K562 (cell line): Measurements from ENCODE around the gene ST3GAL3. TPM values are rescaled to one million over a fixed set of nuclear protein-coding genes. Genes with fewer than 3 reads are reported as not detected.

Source experiments
- ATAC-seq: fragments of 200-7000 bp; cut with Tn5 transposase; 3 replicates; pipeline ENCODE4 v1.9.1; 2020; ENCODE audit warnings: moderate library complexity
- BruUV-seq: library from RNA; stranded (reverse); fragments of 400-500 nt; replicated peaks from 2 replicates; lab custom pipeline; 2021; lab: Mats Ljungman, UMichigan
- CTCF ChIA-PET: fragments of 300-600 bp; formaldehyde crosslinking; extraction: SDS; loops from one replicate; lab custom pipeline; 2021; ENCODE audit warnings: low intra/inter-chr PET ratio; lab: Yijun Ruan, JAX
- POLR2A ChIA-PET: fragments of 300-600, 350-650 bp; sonication (Branson Sonifier 250); formaldehyde crosslinking; extraction: SDS; loops from one replicate; lab custom pipeline; 2021; ENCODE audit warnings: antibody characterized with exemption, inconsistent platforms; lab: Yijun Ruan, JAX
- DNase-seq, 4 experiments: peaks; one replicate each; pipeline versions ENCODE4 v3.0.0 to v3.0.0-alpha.2; 2011 to 2018; ENCODE audit warnings: low spot score in 3 of 4, mixed read lengths in 3 of 4; ENCODE audit errors: extremely low read depth in 1 of 4
- FAIRE-seq: peaks from 2 replicates; lab custom pipeline; 2011; peaks lifted over from hg19 to GRCh38; lab: Jason Lieb, UNC
- H2AFZ ChIP-seq: 2 replicates; pipeline ENCODE4 v1.6.0; 2011; ENCODE audit warnings: low read depth, low read length, control low read depth, inconsistent platforms
- H3K27ac ChIP-seq: fragments of 200-600 bp; 3 replicates; pipeline ENCODE4 v1.8.0; 2011; ENCODE audit warnings: low read depth, mild to moderate bottlenecking, control low read depth, inconsistent platforms, low read length, moderate library complexity, mixed read lengths; ENCODE audit errors: extremely low read depth
- H3K27me3 ChIP-seq, 2 experiments: fragments of 300-600 bp in 1 of 2; 2 replicates in 1 of 2; 3 replicates in 1 of 2; pipeline versions ENCODE4 v1.6.0 to v1.8.0; 2011; ENCODE audit warnings: inconsistent platforms in 2 of 2, low read length in 2 of 2, mild to moderate bottlenecking in 1 of 2, mixed read lengths in 1 of 2, moderate library complexity in 1 of 2; ENCODE audit not compliant: control insufficient read depth in 2 of 2, insufficient read depth in 2 of 2
- H3K36me3 ChIP-seq: fragments of 300-600 bp; 3 replicates; pipeline ENCODE4 v1.8.0; 2011; ENCODE audit warnings: mild to moderate bottlenecking, low read length, inconsistent platforms; ENCODE audit not compliant: control insufficient read depth, insufficient read depth
- H3K4me1 ChIP-seq, 2 experiments: fragments of 200-600 bp in 1 of 2; replicated peaks in 1 of 2; 2 replicates in 1 of 2; 3 replicates in 1 of 2; pipeline versions ENCODE4 v1.5.1 to v1.8.0; 2011; ENCODE audit warnings: inconsistent platforms in 2 of 2, low read length in 2 of 2, mild to moderate bottlenecking in 1 of 2, mixed read lengths in 1 of 2, moderate library complexity in 1 of 2; ENCODE audit not compliant: control insufficient read depth in 2 of 2, insufficient read depth in 2 of 2
- H3K4me2 ChIP-seq: 2 replicates; pipeline ENCODE4 v1.6.1; 2011; ENCODE audit warnings: low read length, control low read depth, inconsistent platforms, mixed read lengths; ENCODE audit not compliant: insufficient read depth
- H3K4me3 ChIP-seq: fragments of 200-600 bp; sonication (generic), shearing (Covaris generic); 2 replicates; pipeline ENCODE4 v1.5.1; 2016; ENCODE audit warnings: control low read depth, inconsistent platforms
- H3K79me2 ChIP-seq: fragments of 200-600 bp; 3 replicates; pipeline ENCODE4 v1.8.0; 2011; ENCODE audit warnings: low read length, inconsistent platforms; ENCODE audit not compliant: control insufficient read depth, insufficient read depth
- H3K9ac ChIP-seq, 2 experiments: 2 replicates each; pipeline versions ENCODE4 v1.6.0 to v1.6.1; 2011; ENCODE audit warnings: low read depth in 2 of 2, low read length in 2 of 2, control low read depth in 1 of 2, inconsistent platforms in 1 of 2, mild to moderate bottlenecking in 1 of 2, mixed read lengths in 1 of 2; ENCODE audit not compliant: insufficient read depth in 1 of 2
- H3K9me1 ChIP-seq: one replicate; pipeline ENCODE4 v1.6.0; 2011; ENCODE audit warnings: inconsistent platforms, mild to moderate bottlenecking, low read length, moderate library complexity; ENCODE audit not compliant: control insufficient read depth, insufficient read depth
- H3K9me3 ChIP-seq: replicated peaks from 2 replicates; pipeline ENCODE4 v1.5.1; 2011; ENCODE audit warnings: low read depth, low read length, inconsistent platforms; ENCODE audit not compliant: control insufficient read depth, insufficient read depth
- H4K20me1 ChIP-seq: replicated peaks from 2 replicates; pipeline ENCODE4 v1.6.1; 2011; ENCODE audit warnings: low read length, inconsistent platforms, mixed read lengths; ENCODE audit not compliant: control insufficient read depth, insufficient read depth
- ELF1 ChIP-seq: fragments of 200-800 bp; sonication (Bioruptor generic); IDR thresholded peaks from 2 replicates; pipeline ENCODE4 v1.6.1; 2016; ENCODE audit warnings: missing genetic modification characterization, missing compliant biosample characterization
- ESRRA ChIP-seq: fragments of 450-650 bp; IDR thresholded peaks from 2 replicates; pipeline ENCODE4 v1.6.1; 2014; ENCODE audit warnings: low read depth, mild to moderate bottlenecking, moderate library complexity, borderline replicate concordance
- FOXK1 ChIP-seq: sonication (generic); formaldehyde crosslinking; IDR thresholded peaks from 2 replicates; pipeline ENCODE4 v1.8.0; 2022; ENCODE audit warnings: missing genetic modification reagents, mild to moderate bottlenecking, borderline replicate concordance
- HDAC6 ChIP-seq: IDR thresholded peaks from 2 replicates; pipeline ENCODE4 v1.6.1; 2012; ENCODE audit warnings: low read depth, mild to moderate bottlenecking, control low read depth, inconsistent platforms, low read length, moderate library complexity
- HNRNPL ChIP-seq: fragments of 200-400 bp; formaldehyde crosslinking; IDR thresholded peaks from 2 replicates; pipeline ENCODE4 v1.6.1; 2017; ENCODE audit warnings: low read depth, mild to moderate bottlenecking, low read length
- KLF10 ChIP-seq: fragments of 250-450 bp; sonication (Bioruptor Pico); IDR thresholded peaks from 2 replicates; pipeline ENCODE4 v1.6.1; 2021; ENCODE audit warnings: matching md5 sums
- NCOA6 ChIP-seq: fragments of 450-650 bp; IDR thresholded peaks from 2 replicates; pipeline ENCODE4 v1.6.1; 2017; ENCODE audit warnings: mild to moderate bottlenecking
- NFIX ChIP-seq: fragments of 250-450 bp; sonication (Bioruptor Pico); IDR thresholded peaks from 2 replicates; pipeline ENCODE4 v1.4.0; 2020; ENCODE audit warnings: low read depth, mild to moderate bottlenecking, moderate library complexity
- SNRNP70 ChIP-seq: fragments of 200-400 bp; formaldehyde crosslinking; optimal IDR thresholded peaks from 2 replicates; pipeline ENCODE3; 2017; ENCODE audit warnings: low read depth, low read length
- SRSF3 ChIP-seq: fragments of 200-400 bp; formaldehyde crosslinking; IDR thresholded peaks from 2 replicates; pipeline ENCODE4 v1.6.1; 2016; ENCODE audit warnings: mild to moderate bottlenecking, low read length, moderate library complexity; ENCODE audit not compliant: insufficient read depth
- TAF15 ChIP-seq: fragments of 200-400 bp; formaldehyde crosslinking; IDR thresholded peaks from 2 replicates; pipeline ENCODE4 v1.6.1; 2017; ENCODE audit warnings: mild to moderate bottlenecking, low read depth, low read length, moderate library complexity
- ZNF140 ChIP-seq: fragments of 250-450 bp; sonication (Bioruptor Pico); IDR thresholded peaks from 2 replicates; pipeline ENCODE4 v1.8.0; 2021; ENCODE audit warnings: moderate library complexity, mild to moderate bottlenecking, inconsistent platforms
- ZNF444 ChIP-seq: fragments of 250-450 bp; sonication (Bioruptor Pico); IDR thresholded peaks from 2 replicates; pipeline ENCODE4 v1.4.0; 2020; ENCODE audit warnings: mild to moderate bottlenecking, moderate library complexity
- ZNF507 ChIP-seq: conservative IDR thresholded peaks from 2 replicates; pipeline ENCODE4 v1.6.1; 2017; ENCODE audit warnings: missing genetic modification characterization, missing compliant biosample characterization
- ZNF766 ChIP-seq: fragments of 200-800 bp; sonication (Bioruptor generic); conservative IDR thresholded peaks from 2 replicates; pipeline ENCODE4 v1.6.1; 2016; ENCODE audit warnings: missing genetic modification characterization, missing compliant biosample characterization
- ZNF780A ChIP-seq: fragments of 250-450 bp; sonication (Bioruptor Pico); IDR thresholded peaks from 2 replicates; pipeline ENCODE4 v1.5.0; 2021; ENCODE audit warnings: mild to moderate bottlenecking
- WGBS: fragments of 100-300 bp; shearing (Covaris generic); methylation state at CpG from one replicate; pipeline ENCODE4 v1.1.6; 2016; ENCODE audit warnings: low coverage, mixed read lengths; ENCODE audit not compliant: insufficient coverage; ENCODE audit errors: missing lambda C conversion rate; 5-methylcytosine and 5-hydroxymethylcytosine counted together
- in situ Hi-C: fragments of 300-500 bp; cut with MboI; formaldehyde crosslinking; loops from 4 replicates; pipeline ENCODE4 v1.15.0; 2018; ENCODE audit warnings: inconsistent platforms, mixed read lengths
- intact Hi-C: fragments of 100-400 bp; cut with micrococcal nuclease; formaldehyde crosslinking; loops from 2 replicates; pipeline ENCODE4 v1.14.2; 2022
- polyA plus RNA-seq, 8 experiments: library from polyadenylated mRNA; depleted of rRNA in 4 of 8; stranded (reverse) in 5 of 8; unstranded in 3 of 8; fragments of >200 nt; fragmentation: Nextera tagmentation in 2 of 8; fragmentation: Illumina TruSeq in 1 of 8; extraction: Ambion mirVana in 2 of 8; extraction: Trizol in 1 of 8; gene quantifications; 2 replicates each; pipeline versions ENCODE4 v1.2.1 to v1.2.3, GENCODE V29; 2011 to 2014; ENCODE audit warnings: inconsistent platforms in 1 of 8, missing spikeins in 1 of 8
- total RNA-seq, 7 experiments: library from RNA; depleted of rRNA in 6 of 7; stranded (reverse); fragments of >200 nt in 6 of 7; fragmentation: Illumina TruSeq in 2 of 7; extraction: Trizol in 2 of 7; gene quantifications; 2 replicates each; pipeline versions ENCODE4 v1.2.1 to v1.2.3, GENCODE V29; 2011 to 2021; ENCODE audit warnings: low replicate concordance in 1 of 7
- TF ChIP-seq, protein P1 (sequence below): IDR thresholded peaks from 2 replicates; pipeline ENCODE4 v1.6.1; 2014; ENCODE audit warnings: antibody characterized with exemption
- TF ChIP-seq, protein P2 (sequence below): sonication (generic); formaldehyde crosslinking; IDR thresholded peaks from 2 replicates; pipeline ENCODE4 v1.8.0; 2023; ENCODE audit warnings: mild to moderate bottlenecking, missing genetic modification reagents

ST3GAL3 gene
- total and polyA plus RNA-seq, 9 of the 15 experiments (the other 6 are each of a cell fraction or from before 2014, with no cell fraction given): 1.2 to 18.9 (median 11.0) TPM

DNA sequence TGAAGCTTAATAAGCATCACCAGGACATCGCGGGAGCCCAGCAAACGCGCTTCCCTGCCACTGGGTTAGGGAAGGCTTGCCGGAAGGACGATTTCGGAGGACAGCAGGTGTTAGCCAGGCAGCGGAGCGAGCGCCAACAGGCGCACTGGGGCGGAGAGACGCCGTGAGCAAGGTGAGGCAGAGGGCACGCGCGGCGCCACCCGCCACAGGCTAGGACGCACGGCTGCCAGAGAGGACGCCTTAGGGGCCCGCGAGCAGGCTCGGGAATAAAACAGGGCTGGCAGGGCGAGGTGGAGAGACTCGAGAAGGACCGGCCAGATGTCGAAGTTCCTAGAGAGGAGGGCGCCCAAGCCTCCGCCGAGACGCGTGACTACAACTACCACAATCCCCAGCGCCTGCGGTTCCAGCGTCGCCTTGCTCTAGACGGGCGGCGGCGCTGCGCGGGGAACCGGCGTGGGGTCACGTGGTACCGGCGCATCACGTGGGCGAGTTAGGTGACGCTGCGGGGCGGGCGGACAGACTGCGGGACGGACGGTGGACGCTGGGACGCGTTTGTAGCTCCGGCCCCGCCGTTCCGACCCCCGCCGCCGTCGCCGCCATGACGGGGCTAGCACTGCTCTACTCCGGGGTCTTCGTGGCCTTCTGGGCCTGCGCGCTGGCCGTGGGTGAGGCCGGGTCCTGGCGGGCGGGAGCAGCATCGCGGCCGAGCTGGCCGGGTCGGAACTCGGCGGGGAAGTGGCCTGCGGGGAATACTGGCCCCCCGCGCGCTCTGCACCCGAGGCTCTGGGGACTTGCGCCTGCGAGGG, 267.3 kb downstream of the ST3GAL3 start, which contains the start of gene ATP6V0B:
Gene ATP6V0B (plus strand): TSS at position 518 of the 806 bp plus-strand sequence. CDS start 81 bp downstream, at position 599.
- peaks cover 61% of the 10 kb centered on the region for H3K36me3 ChIP-seq
- ChIA-PET CTCF (no interaction called here), POLR2A (interaction anchor here (0.5 to 2.1 kb wide), 17 partner anchors 12 to 818 kb away, joined by 3 to 7 read pairs (median 3); no protein-coding TSS in a partner anchor)
- ATAC-seq (peak; percentile 87), FAIRE-seq (peak; percentile 92), DNase-seq (peak; percentile 91 to 99 (median 95))
- H3K4me2 ChIP-seq: peak within 1 kb of the TSS; percentile 90
- H3K79me2 ChIP-seq: peaks cover 62% of the 10 kb centered on the region
- H3K9me1 ChIP-seq: peaks cover 10% of the 10 kb centered on the region
- H3K9me3 ChIP-seq: no peaks in the 10 kb centered on the region
- H2AFZ ChIP-seq: peak within 1 kb of the TSS; percentile 97
- in situ Hi-C loops: no loop called here
- H3K4me3 ChIP-seq: peak within 1 kb of the TSS; percentile 87
- peak within 1 kb of the TSS; percentile 89 for H3K27ac ChIP-seq
- H3K4me1 ChIP-seq: peaks cover 41 to 67% of the 10 kb centered on the region in 2 experiments
- intact Hi-C loops: loop anchor here (1.0 to 2.0 kb wide), 2 partner anchors 16 to 28 kb away; partner anchors contain the start of genes CCDC24 and IPO13
- H3K27me3 ChIP-seq: no peaks in the 10 kb centered on the region
- H3K9ac ChIP-seq: peak within 1 kb of the TSS; percentile 88 to 98
- WGBS: under 1% methylated on average over 69 of the region's 93 CpGs
- no TSS peak for BruUV-seq
- H4K20me1 ChIP-seq: peaks cover 24% of the 10 kb centered on the region
- TF ChIP-seq, protein P1, sequence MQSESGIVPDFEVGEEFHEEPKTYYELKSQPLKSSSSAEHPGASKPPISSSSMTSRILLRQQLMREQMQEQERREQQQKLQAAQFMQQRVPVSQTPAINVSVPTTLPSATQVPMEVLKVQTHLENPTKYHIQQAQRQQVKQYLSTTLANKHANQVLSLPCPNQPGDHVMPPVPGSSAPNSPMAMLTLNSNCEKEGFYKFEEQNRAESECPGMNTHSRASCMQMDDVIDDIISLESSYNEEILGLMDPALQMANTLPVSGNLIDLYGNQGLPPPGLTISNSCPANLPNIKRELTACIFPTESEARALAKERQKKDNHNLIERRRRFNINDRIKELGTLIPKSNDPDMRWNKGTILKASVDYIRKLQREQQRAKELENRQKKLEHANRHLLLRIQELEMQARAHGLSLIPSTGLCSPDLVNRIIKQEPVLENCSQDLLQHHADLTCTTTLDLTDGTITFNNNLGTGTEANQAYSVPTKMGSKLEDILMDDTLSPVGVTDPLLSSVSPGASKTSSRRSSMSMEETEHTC: peak; percentile 97
- TF ChIP-seq, protein P2, sequence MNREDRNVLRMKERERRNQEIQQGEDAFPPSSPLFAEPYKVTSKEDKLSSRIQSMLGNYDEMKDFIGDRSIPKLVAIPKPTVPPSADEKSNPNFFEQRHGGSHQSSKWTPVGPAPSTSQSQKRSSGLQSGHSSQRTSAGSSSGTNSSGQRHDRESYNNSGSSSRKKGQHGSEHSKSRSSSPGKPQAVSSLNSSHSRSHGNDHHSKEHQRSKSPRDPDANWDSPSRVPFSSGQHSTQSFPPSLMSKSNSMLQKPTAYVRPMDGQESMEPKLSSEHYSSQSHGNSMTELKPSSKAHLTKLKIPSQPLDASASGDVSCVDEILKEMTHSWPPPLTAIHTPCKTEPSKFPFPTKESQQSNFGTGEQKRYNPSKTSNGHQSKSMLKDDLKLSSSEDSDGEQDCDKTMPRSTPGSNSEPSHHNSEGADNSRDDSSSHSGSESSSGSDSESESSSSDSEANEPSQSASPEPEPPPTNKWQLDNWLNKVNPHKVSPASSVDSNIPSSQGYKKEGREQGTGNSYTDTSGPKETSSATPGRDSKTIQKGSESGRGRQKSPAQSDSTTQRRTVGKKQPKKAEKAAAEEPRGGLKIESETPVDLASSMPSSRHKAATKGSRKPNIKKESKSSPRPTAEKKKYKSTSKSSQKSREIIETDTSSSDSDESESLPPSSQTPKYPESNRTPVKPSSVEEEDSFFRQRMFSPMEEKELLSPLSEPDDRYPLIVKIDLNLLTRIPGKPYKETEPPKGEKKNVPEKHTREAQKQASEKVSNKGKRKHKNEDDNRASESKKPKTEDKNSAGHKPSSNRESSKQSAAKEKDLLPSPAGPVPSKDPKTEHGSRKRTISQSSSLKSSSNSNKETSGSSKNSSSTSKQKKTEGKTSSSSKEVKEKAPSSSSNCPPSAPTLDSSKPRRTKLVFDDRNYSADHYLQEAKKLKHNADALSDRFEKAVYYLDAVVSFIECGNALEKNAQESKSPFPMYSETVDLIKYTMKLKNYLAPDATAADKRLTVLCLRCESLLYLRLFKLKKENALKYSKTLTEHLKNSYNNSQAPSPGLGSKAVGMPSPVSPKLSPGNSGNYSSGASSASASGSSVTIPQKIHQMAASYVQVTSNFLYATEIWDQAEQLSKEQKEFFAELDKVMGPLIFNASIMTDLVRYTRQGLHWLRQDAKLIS: peak; percentile 39
- no peak for TF ChIP-seq ZNF507 (tag)
- peak; percentile 98 for TF ChIP-seq ESRRA
- TF ChIP-seq SNRNP70: no peak
- no peak for TF ChIP-seq NFIX
- TF ChIP-seq ZNF140 (CRISPR knock-in tag): no peak
- no peak for TF ChIP-seq HNRNPL
- no peak for TF ChIP-seq TAF15
- TF ChIP-seq ZNF444 (CRISPR knock-in tag): 0 out of 2 replicates have a peak, but pooled peaks have one; percentile 23
- TF ChIP-seq ZNF766 (CRISPR knock-in tag): peak; percentile 73; the same call in 1 of the 2 replicates
- TF ChIP-seq ELF1 (tag): peak; percentile 43
- no peak for TF ChIP-seq SRSF3
- TF ChIP-seq KLF10 (CRISPR knock-in tag): no peak
- no peak for TF ChIP-seq ZNF780A (CRISPR knock-in tag)
- TF ChIP-seq FOXK1 (CRISPR knock-in tag): peak; percentile 85; the same call in 1 of the 2 replicates
- TF ChIP-seq HDAC6: no peak
- TF ChIP-seq NCOA6: no peak; the same call in 1 of the 2 replicates
